GM11168 (cell line): Measurements from ENCODE around the gene BANF2.

Experiments
- in situ Hi-C: fragments of 300-500 bp; cut with MboI; formaldehyde crosslinking; loops from one replicate; pipeline ENCODE4 v1.12.0; 2022; ENCODE audit warnings: low sequenced_read_pairs; ENCODE audit not compliant: unreplicated experiment

BANF2 gene

GRCh38 chr20:17731233-17731632, 31.5 kb downstream of the BANF2 start:
- in situ Hi-C loops, result no loop called here

- in situ Hi-C loops, result no loop called here
Measured at GRCh38 chr20:17732907-17733521, 33.2 kb downstream of the BANF2 start.

- in situ Hi-C loops, result no loop called here
Measured at GRCh38 chr20:17733767-17734304, 34.1 kb downstream of the BANF2 start.

- in situ Hi-C loops, result no loop called here
Measured at GRCh38 chr20:17734374-17734773, 34.6 kb downstream of the BANF2 start.

- in situ Hi-C loops, result no loop called here
Measured at GRCh38 chr20:17735206-17735804, 35.5 kb downstream of the BANF2 start.

GRCh38 chr20:17735959-17736621, 36.3 kb downstream of the BANF2 start:
- in situ Hi-C loops, result no loop called here

- in situ Hi-C loops, result no loop called here
Measured at GRCh38 chr20:17738154-17738553, 38.4 kb downstream of the BANF2 start.

- in situ Hi-C loops, result no loop called here
Measured at GRCh38 chr20:17741220-17741619, 41.5 kb downstream of the BANF2 start.

GRCh38 chr20:17742731-17743130, 43.0 kb downstream of the BANF2 start:
- in situ Hi-C loops, result no loop called here

GRCh38 chr20:17743677-17744076, 43.9 kb downstream of the BANF2 start:
- in situ Hi-C loops, result no loop called here

- in situ Hi-C loops, result no loop called here
Measured at GRCh38 chr20:17747431-17747846, 47.7 kb downstream of the BANF2 start.

GRCh38 chr20:17748279-17748678, 48.5 kb downstream of the BANF2 start:
- in situ Hi-C loops, result no loop called here

- in situ Hi-C loops, result no loop called here
Measured at GRCh38 chr20:17749626-17749977, 49.8 kb downstream of the BANF2 start.

GRCh38 chr20:17749978-17750721, 50.4 kb downstream of the BANF2 start:
- in situ Hi-C loops, result no loop called here

GRCh38 chr20:17750722-17751045, 50.9 kb downstream of the BANF2 start:
- in situ Hi-C loops, result no loop called here

- in situ Hi-C loops, result no loop called here
Measured at GRCh38 chr20:17751640-17752039, 51.9 kb downstream of the BANF2 start.

- in situ Hi-C loops, result no loop called here
Measured at GRCh38 chr20:17752459-17752858, 52.7 kb downstream of the BANF2 start.

- in situ Hi-C loops, result no loop called here
Measured at GRCh38 chr20:17753516-17753915, 53.8 kb downstream of the BANF2 start.

- in situ Hi-C loops, result no loop called here
Measured at GRCh38 chr20:17756529-17756928, 56.8 kb downstream of the BANF2 start.

- in situ Hi-C loops, result no loop called here
Measured at GRCh38 chr20:17757496-17757895, 57.7 kb downstream of the BANF2 start.

- in situ Hi-C loops, result no loop called here
Measured at GRCh38 chr20:17758010-17758409, 58.2 kb downstream of the BANF2 start.
